HG03108 (cell line): ENCODE measurements around the gene LAMC2.

Experiments used
- ATAC-seq: cut with Tn5 transposase; IDR thresholded peaks from one replicate; pipeline ENCODE4 v1.9.1; 2021; ENCODE audit warnings: moderate library complexity; ENCODE audit not compliant: unreplicated experiment

The LAMC2 gene

GRCh38 chr1:183212870-183213269 lies 26.8 kb downstream of the LAMC2 start:
- no peak for ATAC-seq

DNA sequence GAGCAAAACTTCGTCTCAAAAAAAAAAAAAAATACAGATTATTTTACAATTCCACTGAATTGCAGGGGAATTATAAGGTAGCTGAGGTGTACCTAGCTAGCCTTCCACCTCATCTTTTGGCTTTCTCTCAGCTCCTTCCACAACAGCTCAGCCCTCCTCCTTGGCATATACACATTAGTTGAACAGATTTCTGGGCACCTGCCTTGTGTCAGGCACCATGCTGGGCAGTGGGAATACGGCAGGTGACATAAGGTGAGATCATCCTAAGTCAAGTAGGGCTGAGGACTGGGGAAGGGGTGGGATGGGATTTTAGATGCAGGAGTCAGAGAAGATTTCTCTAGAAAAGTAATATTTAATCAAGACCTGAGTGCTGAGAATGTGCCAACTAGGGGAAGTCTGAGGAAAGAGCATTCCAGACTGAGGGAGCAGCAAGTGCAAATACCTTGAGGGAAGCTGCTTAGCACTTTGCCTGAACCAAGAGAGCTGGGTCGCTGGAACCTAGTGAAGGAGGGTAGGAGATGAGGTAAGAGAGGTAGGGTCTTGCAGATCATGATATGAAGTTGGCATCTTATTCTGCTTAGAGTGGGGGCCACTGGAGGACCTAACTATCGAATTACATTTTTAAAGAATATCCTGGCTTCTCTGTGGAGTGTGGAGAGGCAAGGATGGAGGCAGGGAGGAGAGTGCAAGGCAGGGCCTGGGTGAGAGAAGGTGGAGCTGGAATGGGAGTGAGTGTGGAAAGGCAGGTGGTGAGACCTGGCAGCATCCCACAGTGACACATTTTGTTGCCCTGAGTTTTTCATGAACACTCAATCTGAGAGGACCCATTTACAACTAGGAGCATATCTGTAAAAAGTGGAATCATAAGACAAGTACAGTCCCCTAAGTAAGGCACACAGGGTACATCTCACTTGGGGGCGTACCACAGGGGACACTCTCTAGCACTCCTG lies 28.2 kb downstream of the LAMC2 start:
- ATAC-seq, result no peak

DNA sequence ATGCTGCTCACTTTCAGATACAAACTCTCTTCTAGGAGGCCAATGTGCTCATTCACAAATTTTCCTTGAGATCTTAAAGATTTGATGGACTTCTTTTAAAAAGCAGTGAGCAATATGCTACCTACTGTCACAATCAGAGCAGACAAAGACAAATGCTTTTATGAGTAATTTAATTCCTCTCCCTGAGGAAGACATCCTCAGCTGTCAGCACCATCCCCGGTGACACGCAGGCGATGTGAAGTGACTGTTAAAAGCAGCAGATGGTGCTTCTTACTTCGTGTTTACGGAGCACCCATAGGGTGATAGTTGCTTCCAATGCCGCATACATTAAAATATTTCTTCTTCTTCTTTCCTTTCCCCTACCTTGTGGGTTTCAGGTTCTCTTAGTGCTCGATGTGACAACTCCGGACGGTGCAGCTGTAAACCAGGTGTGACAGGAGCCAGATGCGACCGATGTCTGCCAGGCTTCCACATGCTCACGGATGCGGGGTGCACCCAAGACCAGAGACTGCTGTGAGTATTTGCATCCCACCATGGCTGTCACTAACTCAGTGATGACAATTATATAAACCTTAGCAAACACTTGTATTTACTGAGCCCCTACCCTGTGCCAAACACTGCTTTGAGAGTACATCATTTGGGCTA lies 29.1 kb downstream of the LAMC2 start:
- no peak for ATAC-seq

GRCh38 chr1:183215936-183216335 lies 29.9 kb downstream of the LAMC2 start:
- ATAC-seq, result no peak

DNA sequence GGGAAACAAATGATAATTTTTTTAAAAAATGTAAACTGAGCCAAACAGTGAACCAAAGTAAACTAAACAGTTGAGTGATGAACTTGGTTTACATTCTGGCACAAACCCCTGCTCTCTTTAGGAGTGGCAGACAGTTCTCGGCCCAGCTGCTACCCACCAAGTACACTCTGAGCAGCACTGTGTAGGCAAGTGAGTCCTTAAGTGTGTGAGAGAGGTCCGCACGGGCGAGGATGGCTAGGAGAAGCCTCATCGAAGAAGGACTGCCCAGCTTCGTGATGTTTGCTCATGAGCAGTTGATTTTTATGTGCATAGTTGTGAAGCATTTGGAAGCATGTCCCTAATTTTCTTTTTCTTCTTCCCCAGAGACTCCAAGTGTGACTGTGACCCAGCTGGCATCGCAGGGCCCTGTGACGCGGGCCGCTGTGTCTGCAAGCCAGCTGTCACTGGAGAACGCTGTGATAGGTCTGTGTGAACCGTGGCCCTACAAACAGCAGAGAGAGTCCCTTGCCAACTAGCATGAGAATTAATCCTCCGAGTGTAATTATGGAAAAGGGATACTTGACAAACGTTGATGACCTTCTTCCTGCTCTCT lies 32.1 kb downstream of the LAMC2 start:
- ATAC-seq, result no peak

DNA sequence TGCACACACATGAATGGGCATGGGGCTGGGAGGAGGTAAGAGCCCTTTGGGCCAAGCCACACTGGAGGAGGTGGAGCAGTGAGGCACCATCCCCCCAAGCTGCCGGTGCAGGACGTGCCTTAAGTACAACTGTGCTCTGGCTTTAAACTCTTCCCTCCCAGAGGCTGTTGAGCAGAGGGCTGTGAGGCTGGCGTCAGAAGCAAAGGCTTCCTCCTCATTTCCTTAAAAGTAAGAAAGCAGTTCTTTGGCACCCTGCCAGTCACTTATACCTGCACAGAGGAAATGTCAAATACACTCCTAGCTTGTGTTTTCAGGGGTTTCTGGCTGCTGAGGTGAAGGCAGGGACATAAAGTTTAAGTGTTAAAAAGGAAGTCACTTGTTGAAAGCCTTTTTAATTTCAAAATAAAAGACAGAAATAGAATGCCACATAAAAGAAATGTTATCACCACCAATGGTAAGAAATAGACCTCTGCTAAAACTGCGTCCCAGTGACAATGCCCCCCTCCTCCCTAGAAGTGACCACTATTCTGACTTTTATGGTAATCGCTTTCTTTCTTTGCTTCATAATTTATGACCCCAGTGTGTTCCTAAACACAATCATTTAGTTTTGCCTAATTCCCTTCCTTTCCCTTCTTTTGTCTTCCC lies 33.0 kb downstream of the LAMC2 start:
- ATAC-seq, result no peak

DNA sequence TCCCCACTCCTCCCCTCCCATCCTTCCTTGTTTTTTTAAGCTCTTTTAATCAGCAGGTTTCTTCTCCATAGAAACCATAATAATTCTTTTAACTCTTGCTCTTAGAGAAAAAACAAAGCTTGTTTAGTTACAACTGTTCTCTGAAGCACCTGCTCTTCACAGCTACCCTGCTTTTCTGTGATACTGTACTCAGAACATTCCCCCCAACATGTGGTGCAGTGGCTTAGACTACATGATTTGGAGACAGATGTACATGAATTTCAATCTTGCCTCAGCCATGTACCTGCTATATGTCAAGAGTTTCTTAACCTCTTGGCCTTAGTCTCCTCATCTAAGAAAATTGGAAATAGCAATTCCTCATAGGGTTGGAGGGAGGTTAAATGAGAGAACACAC lies 33.5 kb downstream of the LAMC2 start:
- no peak for ATAC-seq

- ATAC-seq, result no peak
Measured at GRCh38 chr1:183222909-183223308, 36.8 kb downstream of the LAMC2 start.

DNA sequence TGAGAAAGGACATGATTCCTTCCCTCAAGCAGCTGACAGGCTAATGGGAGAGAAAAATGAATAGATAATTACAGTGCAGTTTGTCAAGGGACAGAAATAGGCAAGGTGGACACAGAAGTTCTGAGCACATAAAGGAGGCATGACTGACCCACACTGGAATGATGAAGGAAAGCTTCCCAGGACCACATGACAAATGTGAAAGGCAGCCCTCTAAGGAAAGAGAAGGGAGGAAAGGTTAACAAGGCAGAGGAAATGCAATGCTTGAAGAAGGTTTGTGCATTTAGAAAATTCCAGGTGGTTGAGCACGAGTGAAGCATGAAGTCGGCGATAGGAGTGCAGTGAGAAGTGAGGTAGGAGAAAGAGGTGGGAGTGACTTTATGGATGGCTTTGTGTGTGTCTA lies 37.4 kb downstream of the LAMC2 start:
- no peak for ATAC-seq

GRCh38 chr1:183226361-183226760 lies 40.3 kb downstream of the LAMC2 start:
- ATAC-seq, result no peak

DNA sequence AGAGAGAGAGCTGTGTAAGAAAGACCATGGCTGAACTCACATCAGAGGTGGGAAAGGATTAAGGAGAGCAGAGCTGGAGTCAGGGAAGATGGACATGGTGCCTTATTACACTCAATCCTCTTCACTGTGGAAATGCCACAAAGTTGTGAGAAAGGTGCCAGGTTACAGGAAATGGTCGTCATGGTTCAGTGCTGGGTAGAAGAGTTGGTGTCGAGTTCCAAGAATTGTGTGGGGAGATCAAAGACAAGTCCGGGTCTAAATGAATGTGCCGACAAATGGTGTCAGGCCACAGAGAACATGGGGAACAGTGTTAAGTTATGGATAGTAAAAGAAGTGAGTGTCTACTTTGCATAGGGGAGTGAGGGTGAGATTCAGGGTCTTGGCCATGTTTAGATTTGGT lies 40.9 kb downstream of the LAMC2 start:
- no peak for ATAC-seq

DNA sequence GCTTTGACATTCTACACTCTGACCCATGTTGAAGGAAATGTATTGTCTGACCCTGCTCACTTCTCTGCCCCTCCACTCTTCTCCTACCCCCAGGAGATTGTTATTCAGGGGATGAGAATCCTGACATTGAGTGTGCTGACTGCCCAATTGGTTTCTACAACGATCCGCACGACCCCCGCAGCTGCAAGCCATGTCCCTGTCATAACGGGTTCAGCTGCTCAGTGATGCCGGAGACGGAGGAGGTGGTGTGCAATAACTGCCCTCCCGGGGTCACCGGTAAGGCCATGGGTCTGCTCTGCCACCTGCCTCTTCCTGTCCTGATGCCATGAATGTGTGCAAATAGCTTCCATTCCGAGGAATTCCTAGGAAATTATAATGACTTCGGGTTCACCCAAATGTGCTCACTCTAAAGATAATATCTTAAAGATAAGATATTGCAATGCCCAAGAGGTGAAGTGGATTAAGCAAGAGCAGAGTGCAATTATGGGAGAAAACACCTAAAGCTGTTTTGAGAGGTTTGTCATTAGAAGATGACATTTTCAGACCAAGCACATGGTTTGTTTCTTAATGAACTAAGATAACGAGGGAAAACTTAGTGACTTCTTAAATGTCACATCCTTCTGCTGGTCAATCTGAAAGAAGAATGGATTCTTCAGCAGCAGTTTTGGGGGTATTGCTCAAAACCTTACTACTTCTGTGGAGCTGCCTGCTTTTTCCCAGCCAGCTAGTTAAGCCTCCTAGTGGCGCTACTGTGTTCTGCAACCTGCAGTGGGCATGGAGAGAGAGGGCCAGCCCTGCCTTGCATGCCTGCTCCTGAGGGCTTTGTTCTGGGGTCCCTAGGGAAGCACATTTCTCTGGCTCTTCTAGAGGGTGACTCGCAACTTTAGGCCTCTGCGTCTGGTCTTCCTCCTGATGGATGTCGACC lies 41.6 kb downstream of the LAMC2 start:
- ATAC-seq, result no peak

DNA sequence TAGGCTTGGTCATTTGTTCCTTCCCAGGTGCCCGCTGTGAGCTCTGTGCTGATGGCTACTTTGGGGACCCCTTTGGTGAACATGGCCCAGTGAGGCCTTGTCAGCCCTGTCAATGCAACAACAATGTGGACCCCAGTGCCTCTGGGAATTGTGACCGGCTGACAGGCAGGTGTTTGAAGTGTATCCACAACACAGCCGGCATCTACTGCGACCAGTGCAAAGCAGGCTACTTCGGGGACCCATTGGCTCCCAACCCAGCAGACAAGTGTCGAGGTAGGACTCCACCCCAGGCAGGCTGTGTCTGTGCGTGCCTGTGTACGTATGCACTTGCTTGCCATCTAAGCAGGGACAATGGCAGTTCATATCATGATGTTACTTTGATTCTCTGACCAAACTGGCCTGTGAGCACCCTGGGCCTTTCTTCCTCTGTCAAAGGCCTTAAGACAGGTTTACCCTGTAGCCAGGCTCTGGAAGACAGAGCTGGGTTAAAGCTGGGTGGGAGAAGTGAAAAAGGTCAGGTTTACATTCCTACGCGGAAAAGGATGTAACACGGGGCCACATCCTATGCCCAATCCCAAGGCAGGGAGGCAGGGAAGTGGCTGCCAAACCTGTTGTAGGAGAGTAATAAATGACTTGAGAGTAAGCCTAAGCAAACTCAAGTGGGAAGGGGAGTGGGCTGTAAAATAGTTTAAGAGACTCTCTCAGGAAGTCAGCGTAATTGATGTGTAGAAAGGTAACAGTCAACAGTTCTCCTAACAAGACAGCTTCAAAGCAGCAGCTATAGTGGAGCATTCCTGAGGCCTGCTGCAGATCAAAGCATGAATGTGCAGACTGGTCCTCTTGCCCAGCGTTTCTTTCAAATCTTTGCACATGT lies 42.5 kb downstream of the LAMC2 start:
- ATAC-seq, result no peak

DNA sequence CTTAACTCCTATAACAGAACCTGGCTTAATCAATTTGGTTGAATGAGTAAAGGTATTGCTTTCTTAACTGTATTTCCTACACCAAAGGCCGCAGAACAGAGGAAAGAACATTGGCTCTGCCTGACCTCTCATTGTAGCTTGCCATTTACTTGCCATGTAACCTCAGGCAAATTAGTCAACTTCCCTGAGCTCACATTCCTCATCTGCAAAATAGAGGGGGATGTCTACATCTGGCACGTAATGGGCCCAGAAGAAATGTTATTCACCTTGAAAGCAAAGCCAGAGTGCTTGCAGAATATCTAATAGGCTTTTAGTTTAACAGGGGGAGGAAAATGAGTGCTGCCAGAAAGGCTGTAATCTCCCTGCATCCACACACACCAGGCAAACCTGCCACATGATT lies 44.3 kb downstream of the LAMC2 start:
- no peak for ATAC-seq

DNA sequence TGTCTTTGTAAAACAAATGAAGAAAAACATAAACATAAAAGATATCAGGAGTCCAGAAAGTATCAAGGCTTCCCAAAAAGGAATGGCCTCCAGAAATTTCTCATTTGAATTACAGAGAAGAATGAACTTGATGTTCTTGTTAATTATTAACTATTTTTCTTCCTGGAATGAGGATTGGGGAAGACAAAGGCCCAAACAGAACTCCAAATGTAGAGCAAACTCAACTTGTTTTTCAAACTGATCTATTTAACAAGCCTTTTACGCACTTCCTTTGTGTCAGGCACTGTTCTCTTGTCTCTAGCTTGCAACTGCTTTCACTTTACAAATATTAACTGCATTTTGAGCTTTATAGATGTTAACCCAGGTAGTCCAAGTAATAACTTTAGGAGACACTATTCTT lies 45.5 kb downstream of the LAMC2 start:
- no peak for ATAC-seq

DNA sequence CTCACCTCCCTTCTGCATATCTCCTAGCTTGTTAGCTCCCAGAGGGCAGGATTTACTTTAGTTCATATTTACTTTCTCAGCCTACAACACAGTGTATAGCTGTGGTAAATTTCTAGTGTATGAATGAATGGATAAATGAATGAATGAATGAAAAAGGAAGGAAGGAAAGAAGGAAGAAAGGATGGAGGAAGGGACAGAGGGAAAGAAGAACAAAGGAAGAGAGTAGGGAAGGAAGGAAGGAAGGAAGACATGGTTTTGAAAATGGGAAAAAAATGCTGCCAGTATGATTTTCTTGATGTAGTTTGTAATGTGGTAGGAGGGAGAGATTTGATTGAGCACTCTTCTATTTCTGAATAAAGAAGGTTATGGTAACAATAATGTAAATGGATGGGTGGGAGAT lies 47.0 kb downstream of the LAMC2 start:
- no peak for ATAC-seq

GRCh38 chr1:183234660-183235476 lies 48.8 kb downstream of the LAMC2 start:
- no peak for ATAC-seq

- no peak for ATAC-seq
Measured at GRCh38 chr1:183235503-183235902, 49.4 kb downstream of the LAMC2 start.
